Measurements from ENCODE around the gene RHBDL1.

Gene RHBDL1

GRCh38 chr16:636206-637080 lies 39.0 kb upstream of the RHBDL1 start, which contains the start of gene METTL26:
Gene METTL26, minus strand, starts transcription at chr16:636305. Its CDS starts 15 bp downstream, at chr16:636290.
- DNase-seq (ENCODE audit: low read depth in 2 of 2, low spot score in 1 of 2) = peak; percentile 85 to 91

DNA sequence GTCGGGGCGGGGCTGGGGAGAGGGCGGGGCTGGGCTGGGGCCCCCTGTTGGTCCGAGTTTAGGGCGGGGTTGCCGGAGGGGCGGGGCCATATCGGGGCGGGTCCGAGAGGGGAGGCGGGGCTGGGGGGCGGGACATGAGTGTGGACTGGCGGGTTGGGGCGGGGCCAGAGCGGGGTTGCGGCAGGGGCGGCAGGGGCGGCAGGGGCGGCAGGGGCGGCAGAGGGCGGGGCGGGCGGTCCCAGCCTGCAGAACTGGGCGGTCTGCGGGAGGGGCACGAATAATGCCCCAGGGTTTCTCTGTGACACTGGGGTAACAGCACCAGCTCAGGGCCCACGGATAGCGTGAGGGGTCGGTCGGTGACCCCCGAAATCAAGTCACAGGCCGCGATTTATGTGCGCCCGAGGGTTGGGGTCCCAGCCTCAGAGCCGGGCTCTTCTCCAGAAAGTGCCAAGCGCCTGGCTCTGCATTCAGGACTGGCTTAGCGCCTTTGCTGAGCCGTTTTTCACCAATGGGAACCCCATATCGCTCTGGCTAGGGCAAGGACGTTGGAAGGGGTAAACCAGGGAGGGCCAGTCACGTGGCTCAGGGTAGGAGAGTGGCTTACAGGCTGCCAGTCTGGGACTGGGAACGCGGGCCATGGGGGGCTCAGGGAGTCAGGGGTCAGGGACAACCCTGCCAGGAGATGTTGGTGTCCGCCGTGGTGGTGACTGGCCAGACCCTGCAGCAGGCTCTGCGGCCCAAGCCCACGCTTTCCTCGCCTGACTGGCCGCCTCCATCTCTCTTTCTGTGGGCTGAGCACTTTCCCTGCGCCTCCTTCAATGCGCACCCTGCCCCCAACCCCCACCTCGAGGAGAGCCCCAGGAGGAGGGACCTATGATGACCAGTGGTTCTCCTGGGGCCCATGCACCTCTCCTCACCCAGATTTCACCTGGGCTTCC lies 38.1 kb upstream of the RHBDL1 start:
- DNase-seq (ENCODE audit: low read depth in 2 of 2, low spot score in 1 of 2) = peak; percentile 63 to 78

GRCh38 chr16:638034-638543 lies 37.4 kb upstream of the RHBDL1 start:
- DNase-seq (ENCODE audit: low read depth in 2 of 2, low spot score in 1 of 2) = no peak

GRCh38 chr16:638836-639235 lies 36.6 kb upstream of the RHBDL1 start:
- no peak for DNase-seq (ENCODE audit: low read depth in 2 of 2, low spot score in 1 of 2)

DNA sequence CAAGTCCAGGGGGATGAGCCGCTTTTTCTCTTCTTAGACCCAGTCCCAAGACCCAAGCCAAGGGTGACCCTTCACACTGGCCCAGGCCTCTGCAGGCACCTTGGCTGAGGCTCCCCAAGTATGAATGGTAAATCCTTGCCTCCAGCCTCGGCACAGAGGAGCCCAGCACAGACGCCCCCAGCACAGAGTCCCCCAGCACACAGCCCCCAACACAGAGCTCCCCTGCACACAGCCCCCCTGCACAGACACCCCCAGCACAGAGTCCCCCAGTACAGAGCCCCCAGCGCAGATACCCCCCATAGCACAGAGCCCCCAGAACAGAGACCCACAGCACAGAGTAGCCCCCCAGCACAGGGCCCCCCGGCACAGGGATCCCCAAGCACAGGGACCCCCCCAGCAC lies 34.9 kb upstream of the RHBDL1 start:
- no peak for DNase-seq (ENCODE audit: low read depth in 2 of 2, low spot score in 1 of 2)

- DNase-seq (ENCODE audit: low read depth in 2 of 2, low spot score in 1 of 2) = peak in 1 of 2 donors; percentile 42
Measured at GRCh38 chr16:641326-642188, 33.9 kb upstream of the RHBDL1 start, which contains the start of gene MCRIP2. Gene MCRIP2, plus strand, starts transcription at chr16:641828. Its CDS starts 164 bp downstream, at chr16:641992.

DNA sequence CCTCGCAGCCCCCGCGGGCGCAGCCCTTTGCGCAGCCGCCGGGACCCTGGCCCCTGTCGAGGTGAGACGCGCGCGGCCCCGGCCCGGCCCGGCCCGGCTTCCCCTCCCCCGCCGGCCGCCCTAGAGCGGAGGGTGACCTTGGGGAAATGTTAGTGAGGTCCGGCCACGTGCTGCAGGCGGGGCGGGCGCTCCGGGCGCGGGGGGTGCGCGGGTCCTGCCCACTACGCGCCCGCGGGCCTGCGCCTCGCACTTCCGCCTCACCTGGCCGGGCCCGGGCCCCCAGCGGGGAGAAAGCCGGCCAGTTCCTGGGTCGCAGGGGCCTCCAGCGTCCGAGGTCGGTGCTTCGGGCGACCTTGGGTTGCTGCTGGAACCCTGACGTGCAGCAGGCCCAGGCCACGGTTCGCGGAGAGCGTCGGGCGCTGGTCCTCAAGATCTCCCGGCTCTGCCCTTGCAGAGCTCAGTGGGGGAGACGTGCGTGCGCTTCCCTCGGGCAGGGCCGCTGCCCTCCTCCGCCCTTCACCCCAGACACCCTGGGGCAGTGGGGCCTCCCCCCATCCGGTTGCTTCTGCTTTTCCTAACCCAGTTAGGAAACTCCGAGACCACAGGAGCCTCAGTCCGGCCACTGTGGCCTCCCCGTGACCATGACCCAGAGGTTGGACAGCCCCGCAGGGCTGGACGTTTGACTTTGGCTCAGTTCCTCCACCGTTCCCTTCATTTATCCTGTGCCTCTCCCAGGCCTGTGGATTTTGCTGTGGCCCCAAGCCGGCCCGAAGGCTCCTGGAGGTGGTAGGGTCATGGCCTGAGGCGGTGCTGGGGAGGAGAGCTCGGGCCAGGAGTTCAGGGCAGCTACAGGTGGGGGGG lies 33.1 kb upstream of the RHBDL1 start:
- no peak for DNase-seq (ENCODE audit: low read depth in 2 of 2, low spot score in 1 of 2)

GRCh38 chr16:643050-643368 lies 32.5 kb upstream of the RHBDL1 start:
- no peak for DNase-seq (ENCODE audit: low read depth in 2 of 2, low spot score in 1 of 2)

DNA sequence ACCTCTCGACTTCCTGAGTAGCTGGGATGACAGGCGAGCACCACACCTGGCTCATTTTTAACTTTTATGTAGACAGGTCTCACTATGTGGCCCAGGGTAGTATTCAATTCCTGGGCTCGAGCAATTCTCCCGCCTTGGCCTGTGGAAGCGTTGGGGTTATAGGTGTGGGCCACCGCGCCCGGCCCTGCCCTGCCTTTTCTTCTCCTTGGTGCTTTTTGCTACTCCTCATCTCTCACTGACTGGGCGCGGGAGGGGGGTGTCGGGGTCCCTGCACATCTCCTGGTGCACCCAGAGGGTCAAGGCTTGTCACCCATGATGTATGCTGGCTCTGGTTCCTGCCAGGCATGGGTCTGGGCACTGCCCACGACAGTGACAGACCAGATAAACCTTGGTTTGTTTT lies 30.9 kb upstream of the RHBDL1 start:
- no peak for DNase-seq (ENCODE audit: low read depth in 2 of 2, low spot score in 1 of 2)

DNA sequence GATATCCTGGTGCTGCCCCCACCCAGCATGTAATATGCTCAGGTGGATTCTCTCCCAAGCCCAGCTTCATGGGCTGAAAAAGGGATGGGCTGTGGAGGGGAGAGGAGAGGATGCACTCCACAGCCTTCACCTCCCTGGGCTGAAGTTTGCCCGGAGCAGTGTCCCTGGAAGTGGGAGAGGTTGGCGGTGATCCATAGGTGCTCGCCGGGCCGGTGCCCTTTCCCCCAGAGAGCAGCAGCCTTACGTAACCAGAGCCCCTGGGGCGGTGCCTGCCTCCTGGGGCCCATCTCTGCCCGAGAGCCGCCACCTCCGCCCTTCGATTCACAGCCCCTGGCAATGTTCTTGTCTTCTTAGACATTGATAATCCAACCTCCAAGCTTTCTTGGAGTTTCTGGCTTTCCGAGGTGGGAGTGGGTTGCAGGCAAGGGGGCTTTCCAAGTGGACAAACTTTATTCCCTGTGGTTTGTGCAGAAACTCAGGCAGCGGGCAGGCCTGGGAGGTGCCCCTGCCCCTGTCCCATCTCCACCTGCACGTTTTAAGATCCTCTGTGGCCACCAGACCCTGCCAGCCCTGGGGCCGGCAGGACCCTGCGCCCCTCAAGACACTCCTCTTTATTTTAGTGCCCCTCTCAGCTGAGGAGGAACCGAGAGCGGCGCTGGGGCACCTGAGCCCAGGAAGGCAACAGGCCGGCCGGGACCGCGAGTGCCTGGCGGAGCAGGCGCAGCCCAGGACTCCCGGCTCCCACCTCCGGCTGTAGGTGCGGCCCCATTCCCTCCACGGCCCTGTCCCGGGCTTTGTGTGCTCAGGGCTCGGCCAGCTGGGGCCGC lies 29.4 kb upstream of the RHBDL1 start:
- DNase-seq (ENCODE audit: low read depth in 2 of 2, low spot score in 1 of 2) = no peak

- DNase-seq (ENCODE audit: low read depth in 2 of 2, low spot score in 1 of 2) = no peak
Measured at GRCh38 chr16:646679-647172, 28.7 kb upstream of the RHBDL1 start.

- DNase-seq (ENCODE audit: low read depth in 2 of 2, low spot score in 1 of 2) = no peak
Measured at GRCh38 chr16:647173-647902, 28.1 kb upstream of the RHBDL1 start.

DNA sequence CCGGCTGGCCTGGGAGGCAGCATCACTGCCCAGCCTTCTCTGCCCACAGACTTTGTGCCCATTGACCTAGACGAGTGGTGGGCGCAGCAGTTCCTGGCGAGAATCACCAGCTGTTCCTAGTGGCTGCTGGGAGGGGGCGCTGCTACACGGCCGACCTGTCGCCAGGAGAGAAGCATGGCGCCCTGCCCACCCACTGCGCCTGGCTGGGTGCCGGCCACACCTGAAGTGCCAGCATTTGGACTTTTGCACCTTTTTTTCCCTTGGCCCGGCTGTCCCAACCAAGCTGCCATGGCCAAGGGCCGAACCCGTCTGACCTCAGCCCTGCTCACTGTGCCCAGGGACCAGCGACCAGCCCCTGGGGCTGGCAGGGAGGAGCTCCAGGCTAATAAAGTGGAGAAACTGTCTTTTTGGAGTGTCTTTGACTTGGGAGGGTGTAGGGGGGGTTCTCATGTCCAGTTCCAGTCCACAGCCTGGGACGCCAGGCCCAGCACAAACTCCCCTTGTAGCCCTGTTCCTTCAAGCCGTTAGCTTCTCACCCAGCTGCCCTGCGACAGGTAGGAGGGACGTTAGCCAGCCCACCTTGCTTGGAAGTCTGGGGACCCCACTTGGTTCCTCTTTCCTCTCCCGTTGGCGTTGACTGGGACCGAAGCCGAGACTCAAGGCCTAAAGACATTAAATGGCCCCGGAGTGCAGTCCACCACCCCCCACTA lies 27.2 kb upstream of the RHBDL1 start:
- DNase-seq (ENCODE audit: low read depth in 2 of 2, low spot score in 1 of 2) = no peak

DNA sequence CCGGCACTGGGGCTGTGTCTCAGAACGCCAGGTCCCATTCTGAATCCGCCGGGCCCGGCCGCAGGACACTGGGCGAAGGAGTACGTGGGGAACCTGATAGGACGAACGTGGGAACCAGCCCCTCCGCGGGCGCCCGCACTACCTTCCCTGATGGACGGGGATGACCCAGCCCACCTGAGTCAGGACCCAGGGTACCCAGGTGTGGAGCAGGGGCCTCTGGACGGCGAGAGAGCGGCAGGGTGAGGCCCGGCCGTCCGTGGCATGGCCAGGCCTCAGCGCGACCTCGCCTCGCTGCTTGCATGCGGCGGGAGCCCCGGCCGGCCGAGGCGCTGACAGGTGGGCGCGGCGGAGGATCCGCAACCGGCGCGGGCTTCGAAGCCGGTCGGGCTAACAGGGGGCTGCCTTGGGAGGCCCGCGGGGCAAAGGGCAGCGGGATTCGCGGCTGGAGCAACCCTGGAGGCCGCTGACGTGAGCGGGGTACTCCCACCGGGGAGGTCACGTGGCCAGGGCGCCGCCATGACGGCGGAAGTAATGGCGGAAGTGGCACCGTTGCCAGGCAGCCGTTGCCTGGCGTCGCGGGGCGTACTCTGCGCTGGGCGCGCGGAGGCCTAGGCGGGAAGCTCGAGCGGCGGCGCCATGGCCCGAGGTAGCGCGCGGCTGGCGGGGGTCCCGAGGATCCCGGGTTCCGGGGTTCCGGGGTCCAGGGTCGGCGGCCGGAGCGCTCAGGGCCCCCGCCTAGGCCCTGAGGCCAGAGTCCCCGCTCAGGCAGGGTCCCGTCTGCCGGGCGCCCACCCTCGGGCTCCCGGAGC lies 26.5 kb upstream of the RHBDL1 start, which contains the start of gene WDR90:
Gene WDR90, plus strand, starts transcription at position 585 of the 809 bp plus-strand sequence. Its CDS starts 52 bp downstream, at position 637.
- peak; percentile 86 to 87 for DNase-seq (ENCODE audit: low read depth in 2 of 2, low spot score in 1 of 2)

DNA sequence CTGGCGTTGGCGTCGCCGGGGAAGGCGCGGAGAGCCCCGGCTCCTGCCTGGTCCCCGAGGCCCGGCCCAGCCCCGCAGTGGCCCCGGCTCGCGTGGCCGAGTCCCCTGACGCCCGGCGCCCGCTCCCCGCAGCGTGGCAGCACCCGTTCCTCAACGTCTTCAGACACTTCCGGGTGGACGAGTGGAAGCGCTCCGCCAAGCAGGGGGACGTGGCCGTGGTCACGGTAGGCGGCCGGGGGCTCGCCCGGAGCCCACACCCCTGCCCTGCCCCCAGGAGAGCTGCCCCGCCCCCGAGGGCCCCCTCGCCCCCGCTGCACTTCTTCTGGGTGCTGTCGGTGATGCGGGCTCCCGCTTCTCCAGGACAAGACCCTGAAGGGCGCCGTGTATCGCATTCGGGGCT lies 25.8 kb upstream of the RHBDL1 start:
- no peak for DNase-seq (ENCODE audit: low read depth in 2 of 2, low spot score in 1 of 2)

- no peak for DNase-seq (ENCODE audit: low read depth in 2 of 2, low spot score in 1 of 2)
Measured at GRCh38 chr16:651844-652243, 23.6 kb upstream of the RHBDL1 start.

Measured in stimulated activated CD8-positive, alpha-beta memory T cell treated with anti-CD3 and anti-CD28 coated beads, Interleukin-4, amount 100 ng/mL, for 4 hours (primary cell).